Measurements from ENCODE around the gene KIF5C. TPM values are rescaled to one million over a fixed set of nuclear protein-coding genes. Genes with fewer than 3 reads are reported as not detected.

KIF5C gene
- total and polyA plus RNA-seq, 8 donors: under 0.01 to 14.7 (median 2.4) TPM

- Histone ChIP-seq H3K4me1 (no peaks in the 10 kb centered on the region), H3K27ac (no peak overlapping the region), H3K27me3 (no peaks in the 10 kb centered on the region), H3K36me3 (no peaks in the 10 kb centered on the region), H3K4me3 (no peak overlapping the region), H3K9me3 (no peaks in the 10 kb centered on the region)
- 85 to 92% (median 90%) methylated on average over 5 of the region's 5 CpGs for WGBS, 5 donors
- intact Hi-C loops (cut with DNase I; ENCODE audit: low total_unique reads): no loop called here
- TF ChIP-seq POLR2AphosphoS5 (IDR thresholded peaks at IDR 0.05): no peak
- TF ChIP-seq EP300 (IDR thresholded peaks at IDR 0.05): no peak
- TF ChIP-seq, protein P1, sequence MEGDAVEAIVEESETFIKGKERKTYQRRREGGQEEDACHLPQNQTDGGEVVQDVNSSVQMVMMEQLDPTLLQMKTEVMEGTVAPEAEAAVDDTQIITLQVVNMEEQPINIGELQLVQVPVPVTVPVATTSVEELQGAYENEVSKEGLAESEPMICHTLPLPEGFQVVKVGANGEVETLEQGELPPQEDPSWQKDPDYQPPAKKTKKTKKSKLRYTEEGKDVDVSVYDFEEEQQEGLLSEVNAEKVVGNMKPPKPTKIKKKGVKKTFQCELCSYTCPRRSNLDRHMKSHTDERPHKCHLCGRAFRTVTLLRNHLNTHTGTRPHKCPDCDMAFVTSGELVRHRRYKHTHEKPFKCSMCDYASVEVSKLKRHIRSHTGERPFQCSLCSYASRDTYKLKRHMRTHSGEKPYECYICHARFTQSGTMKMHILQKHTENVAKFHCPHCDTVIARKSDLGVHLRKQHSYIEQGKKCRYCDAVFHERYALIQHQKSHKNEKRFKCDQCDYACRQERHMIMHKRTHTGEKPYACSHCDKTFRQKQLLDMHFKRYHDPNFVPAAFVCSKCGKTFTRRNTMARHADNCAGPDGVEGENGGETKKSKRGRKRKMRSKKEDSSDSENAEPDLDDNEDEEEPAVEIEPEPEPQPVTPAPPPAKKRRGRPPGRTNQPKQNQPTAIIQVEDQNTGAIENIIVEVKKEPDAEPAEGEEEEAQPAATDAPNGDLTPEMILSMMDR (IDR thresholded peaks at IDR 0.05): no peak
- no peak for TF ChIP-seq POLR2A (IDR thresholded peaks at IDR 0.05)
- DNase-seq: no peak
Observed at GRCh38 chr2:148959745-148960144, 84.7 kb downstream of the KIF5C start.

DNA sequence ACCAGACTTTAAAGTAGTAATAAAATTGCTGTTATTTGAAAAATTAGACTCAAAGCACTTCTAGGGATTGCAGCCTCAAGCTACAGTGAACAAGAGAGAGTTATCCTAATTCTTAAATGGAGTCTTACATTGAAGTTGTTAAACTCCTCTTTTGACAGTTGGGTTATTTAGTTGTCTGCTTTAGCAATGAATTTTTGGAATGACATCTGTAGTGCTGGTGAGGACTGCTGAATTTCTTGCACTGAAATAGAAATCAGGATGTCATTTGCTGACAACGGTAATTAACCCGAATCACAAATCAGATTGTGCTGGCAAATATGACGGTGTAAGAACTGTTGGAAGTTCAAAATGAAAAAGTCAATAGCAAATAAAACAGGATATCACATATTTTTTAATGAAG, 85.5 kb downstream of the KIF5C start:
- intact Hi-C loops (cut with DNase I; ENCODE audit: low total_unique reads): no loop called here
- Histone ChIP-seq H3K27ac (no peak overlapping the region), H3K4me1 (no peaks in the 10 kb centered on the region), H3K9me3 (no peaks in the 10 kb centered on the region), H3K36me3 (no peaks in the 10 kb centered on the region), H3K4me3 (no peak overlapping the region), H3K27me3 (no peaks in the 10 kb centered on the region)
- WGBS, 5 donors: 88 to 96% (median 94%) methylated on average over 3 of the region's 3 CpGs
- DNase-seq: no peak
- TF ChIP-seq, protein P1 (IDR thresholded peaks at IDR 0.05): no peak
- TF ChIP-seq EP300 (IDR thresholded peaks at IDR 0.05): no peak
- TF ChIP-seq POLR2AphosphoS5 (IDR thresholded peaks at IDR 0.05): no peak
- no peak for TF ChIP-seq POLR2A (IDR thresholded peaks at IDR 0.05)

- intact Hi-C loops (cut with DNase I; ENCODE audit: low total_unique reads): no loop called here
- WGBS, 5 donors: 81 to 89% (median 87%) methylated on average over 3 of the region's 3 CpGs
- TF ChIP-seq EP300 (IDR thresholded peaks at IDR 0.05) (no peak), POLR2AphosphoS5 (IDR thresholded peaks at IDR 0.05) (no peak), POLR2A (IDR thresholded peaks at IDR 0.05) (no peak)
- TF ChIP-seq, protein P1 (IDR thresholded peaks at IDR 0.05): no peak
- no peak for DNase-seq
- no peaks in the 10 kb centered on the region for H3K27me3 ChIP-seq
- H3K9me3 ChIP-seq: no peaks in the 10 kb centered on the region
- no peak overlapping the region for H3K27ac ChIP-seq
- no peaks in the 10 kb centered on the region for H3K36me3 ChIP-seq
- no peak overlapping the region for H3K4me3 ChIP-seq
- H3K4me1 ChIP-seq: no peaks in the 10 kb centered on the region
Observed at GRCh38 chr2:148963461-148963860, 88.4 kb downstream of the KIF5C start.

DNA sequence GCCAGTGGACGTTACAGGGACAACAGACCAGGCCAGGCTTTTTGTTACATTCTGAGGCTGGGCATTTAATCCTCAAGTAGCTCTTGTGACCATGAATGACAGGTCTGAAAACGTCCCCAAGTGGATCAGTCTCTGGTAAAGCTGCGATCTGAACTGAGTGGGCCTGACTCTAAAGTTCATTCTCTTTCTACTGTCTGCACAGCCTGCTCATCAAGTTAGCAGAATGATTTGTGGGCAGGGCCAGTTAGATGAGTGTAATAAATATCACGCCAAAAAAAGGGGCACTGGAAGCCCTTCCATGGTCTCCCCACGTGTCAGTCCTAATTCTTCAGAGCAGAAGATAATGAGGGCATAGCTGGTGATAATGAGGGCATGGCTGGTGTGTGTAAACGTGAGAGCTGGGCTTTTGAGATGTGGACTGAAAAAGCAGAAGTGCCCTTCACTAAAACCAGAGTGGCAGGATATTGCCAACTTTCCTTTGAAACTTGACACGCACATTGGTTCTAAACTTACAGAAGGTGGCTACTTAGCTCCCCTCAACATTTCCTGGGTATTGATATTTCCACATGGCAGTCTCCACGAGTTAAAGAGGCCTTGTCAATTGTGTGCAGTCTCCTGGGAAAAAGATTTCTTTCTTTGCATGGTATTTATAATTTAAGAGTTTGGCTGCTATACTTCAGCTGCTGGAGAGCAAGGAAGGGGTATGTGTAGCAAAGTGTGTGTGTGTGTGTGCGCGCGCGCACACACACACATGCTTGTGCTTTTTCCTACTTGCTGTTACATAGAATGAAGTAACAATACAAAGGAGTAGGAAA, 90.8 kb downstream of the KIF5C start:
- Histone ChIP-seq H3K9me3 (no peaks in the 10 kb centered on the region), H3K4me3 (no peak overlapping the region)
- 66 to 71% (median 70%) methylated on average over 12 of the region's 12 CpGs for WGBS, 5 donors

More for the DNA sequence above, 90.8 kb downstream of the KIF5C start:
- Histone ChIP-seq H3K36me3 (no peaks in the 10 kb centered on the region), H3K27me3 (no peaks in the 10 kb centered on the region), H3K27ac (no peak overlapping the region), H3K4me1 (no peaks in the 10 kb centered on the region)
- TF ChIP-seq POLR2AphosphoS5 (IDR thresholded peaks at IDR 0.05) (no peak), EP300 (IDR thresholded peaks at IDR 0.05) (no peak), POLR2A (IDR thresholded peaks at IDR 0.05) (no peak)
- TF ChIP-seq, protein P1 (IDR thresholded peaks at IDR 0.05): no peak
- intact Hi-C loops (cut with DNase I; ENCODE audit: low total_unique reads): no loop called here
- DNase-seq: no peak

Data from stomach (tissue), 9 donors.